ENCODE data around the gene LILRA6. TPM values are rescaled to one million over a fixed set of nuclear protein-coding genes. Genes with fewer than 3 reads are reported as not detected.

LILRA6 gene
- total and polyA plus RNA-seq, 2 of the 13 experiments (the other 11 are each of a cell fraction or from before 2014, with no cell fraction given): not detected

DNA sequence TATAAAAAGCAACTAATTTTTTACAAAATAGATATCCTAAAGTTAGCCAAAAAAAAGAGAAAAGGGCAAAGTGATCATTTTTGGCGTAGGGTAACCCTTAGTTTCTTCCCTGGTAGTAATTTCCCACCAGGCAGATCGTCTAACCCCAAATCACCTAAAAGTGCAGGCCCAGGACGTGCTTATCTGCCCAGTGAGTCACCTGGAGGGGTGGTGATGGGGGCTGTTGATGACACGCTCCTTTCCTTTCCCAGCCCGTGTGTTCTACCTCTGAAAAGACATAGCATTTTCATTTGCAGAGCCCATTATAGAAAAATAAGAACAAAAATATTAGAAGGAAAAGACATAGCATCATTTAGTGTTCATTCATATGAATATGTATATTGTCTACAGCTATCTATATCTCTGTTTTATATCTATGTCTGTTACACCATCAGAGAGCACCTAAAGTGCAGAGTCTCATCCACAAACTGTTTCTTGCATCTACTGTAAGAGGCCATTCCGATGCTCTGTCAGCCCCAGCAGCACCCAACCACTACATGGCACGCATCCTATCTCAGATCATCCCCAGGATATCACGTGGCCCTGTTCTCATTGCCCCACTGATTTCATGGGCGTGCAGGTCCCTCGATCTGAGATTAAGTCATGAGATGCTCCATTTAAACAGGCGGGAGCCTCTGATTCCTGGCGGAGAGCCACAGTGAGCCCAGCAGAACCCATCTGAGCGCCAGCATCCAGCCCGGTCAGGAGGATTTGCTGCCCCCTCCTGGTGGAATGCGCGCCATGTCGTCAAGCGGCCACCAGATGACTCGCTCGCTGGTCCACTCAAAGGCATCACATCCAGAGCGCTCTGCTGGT lies 11.3 kb downstream of the LILRA6 start (continued):
- TF ChIP-seq CBX5 (CRISPR knock-in tag; IDR thresholded peaks at IDR 0.05; ENCODE audit: borderline replicate concordance) (peak; percentile 77; the same call in 1 of the 2 replicates), ZSCAN12 (CRISPR knock-in tag; IDR thresholded peaks at IDR 0.05) (no peak), ZNF354B (CRISPR knock-in tag; IDR thresholded peaks at IDR 0.05) (no peak), HNRNPK (IDR thresholded peaks at IDR 0.05; ENCODE audit: low read depth, low read length, poor library complexity, severe bottlenecking) (no peak), ZNF230 (CRISPR knock-in tag; IDR thresholded peaks at IDR 0.05) (no peak), PLRG1 (conservative IDR thresholded peaks at IDR 0.05) (no peak), HOXA5 (CRISPR knock-in tag; IDR thresholded peaks at IDR 0.05) (no peak), REL (CRISPR knock-in tag; conservative IDR thresholded peaks at IDR 0.05) (peak; percentile 52; the same call in 1 of the 2 replicates), ZC3H4 (CRISPR knock-in tag; IDR thresholded peaks at IDR 0.05; ENCODE audit: borderline replicate concordance) (no peak), TCF7L2 (IDR thresholded peaks at IDR 0.05; ENCODE audit: low read depth, low read length) (no peak), PPARG (CRISPR knock-in tag; conservative IDR thresholded peaks at IDR 0.05) (no peak), KLF6 (CRISPR knock-in tag; IDR thresholded peaks at IDR 0.05) (no peak), THYN1 (CRISPR knock-in tag; IDR thresholded peaks at IDR 0.05; ENCODE audit: borderline replicate concordance, low read depth) (no peak), ZNF431 (CRISPR knock-in tag; IDR thresholded peaks at IDR 0.05; ENCODE audit: borderline replicate concordance, low read depth) (no peak; the same call in 1 of the 2 replicates), ZBTB20 (CRISPR knock-in tag; IDR thresholded peaks at IDR 0.05; ENCODE audit: borderline replicate concordance, low read depth) (no peak)
- TF ChIP-seq, protein P1, sequence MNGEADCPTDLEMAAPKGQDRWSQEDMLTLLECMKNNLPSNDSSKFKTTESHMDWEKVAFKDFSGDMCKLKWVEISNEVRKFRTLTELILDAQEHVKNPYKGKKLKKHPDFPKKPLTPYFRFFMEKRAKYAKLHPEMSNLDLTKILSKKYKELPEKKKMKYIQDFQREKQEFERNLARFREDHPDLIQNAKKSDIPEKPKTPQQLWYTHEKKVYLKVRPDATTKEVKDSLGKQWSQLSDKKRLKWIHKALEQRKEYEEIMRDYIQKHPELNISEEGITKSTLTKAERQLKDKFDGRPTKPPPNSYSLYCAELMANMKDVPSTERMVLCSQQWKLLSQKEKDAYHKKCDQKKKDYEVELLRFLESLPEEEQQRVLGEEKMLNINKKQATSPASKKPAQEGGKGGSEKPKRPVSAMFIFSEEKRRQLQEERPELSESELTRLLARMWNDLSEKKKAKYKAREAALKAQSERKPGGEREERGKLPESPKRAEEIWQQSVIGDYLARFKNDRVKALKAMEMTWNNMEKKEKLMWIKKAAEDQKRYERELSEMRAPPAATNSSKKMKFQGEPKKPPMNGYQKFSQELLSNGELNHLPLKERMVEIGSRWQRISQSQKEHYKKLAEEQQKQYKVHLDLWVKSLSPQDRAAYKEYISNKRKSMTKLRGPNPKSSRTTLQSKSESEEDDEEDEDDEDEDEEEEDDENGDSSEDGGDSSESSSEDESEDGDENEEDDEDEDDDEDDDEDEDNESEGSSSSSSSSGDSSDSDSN (CRISPR knock-in tag; IDR thresholded peaks at IDR 0.05): no peak; the same call in 1 of the 2 replicates
- TF ChIP-seq, protein P2, sequence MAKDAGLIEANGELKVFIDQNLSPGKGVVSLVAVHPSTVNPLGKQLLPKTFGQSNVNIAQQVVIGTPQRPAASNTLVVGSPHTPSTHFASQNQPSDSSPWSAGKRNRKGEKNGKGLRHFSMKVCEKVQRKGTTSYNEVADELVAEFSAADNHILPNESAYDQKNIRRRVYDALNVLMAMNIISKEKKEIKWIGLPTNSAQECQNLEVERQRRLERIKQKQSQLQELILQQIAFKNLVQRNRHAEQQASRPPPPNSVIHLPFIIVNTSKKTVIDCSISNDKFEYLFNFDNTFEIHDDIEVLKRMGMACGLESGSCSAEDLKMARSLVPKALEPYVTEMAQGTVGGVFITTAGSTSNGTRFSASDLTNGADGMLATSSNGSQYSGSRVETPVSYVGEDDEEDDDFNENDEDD (CRISPR knock-in tag; IDR thresholded peaks at IDR 0.05; ENCODE audit: borderline replicate concordance): peak; percentile 17; the same call in 1 of the 2 replicates
- TF ChIP-seq, protein P3, sequence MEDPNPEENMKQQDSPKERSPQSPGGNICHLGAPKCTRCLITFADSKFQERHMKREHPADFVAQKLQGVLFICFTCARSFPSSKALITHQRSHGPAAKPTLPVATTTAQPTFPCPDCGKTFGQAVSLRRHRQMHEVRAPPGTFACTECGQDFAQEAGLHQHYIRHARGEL (CRISPR knock-in tag; IDR thresholded peaks at IDR 0.05): no peak
- TF ChIP-seq, protein P4, sequence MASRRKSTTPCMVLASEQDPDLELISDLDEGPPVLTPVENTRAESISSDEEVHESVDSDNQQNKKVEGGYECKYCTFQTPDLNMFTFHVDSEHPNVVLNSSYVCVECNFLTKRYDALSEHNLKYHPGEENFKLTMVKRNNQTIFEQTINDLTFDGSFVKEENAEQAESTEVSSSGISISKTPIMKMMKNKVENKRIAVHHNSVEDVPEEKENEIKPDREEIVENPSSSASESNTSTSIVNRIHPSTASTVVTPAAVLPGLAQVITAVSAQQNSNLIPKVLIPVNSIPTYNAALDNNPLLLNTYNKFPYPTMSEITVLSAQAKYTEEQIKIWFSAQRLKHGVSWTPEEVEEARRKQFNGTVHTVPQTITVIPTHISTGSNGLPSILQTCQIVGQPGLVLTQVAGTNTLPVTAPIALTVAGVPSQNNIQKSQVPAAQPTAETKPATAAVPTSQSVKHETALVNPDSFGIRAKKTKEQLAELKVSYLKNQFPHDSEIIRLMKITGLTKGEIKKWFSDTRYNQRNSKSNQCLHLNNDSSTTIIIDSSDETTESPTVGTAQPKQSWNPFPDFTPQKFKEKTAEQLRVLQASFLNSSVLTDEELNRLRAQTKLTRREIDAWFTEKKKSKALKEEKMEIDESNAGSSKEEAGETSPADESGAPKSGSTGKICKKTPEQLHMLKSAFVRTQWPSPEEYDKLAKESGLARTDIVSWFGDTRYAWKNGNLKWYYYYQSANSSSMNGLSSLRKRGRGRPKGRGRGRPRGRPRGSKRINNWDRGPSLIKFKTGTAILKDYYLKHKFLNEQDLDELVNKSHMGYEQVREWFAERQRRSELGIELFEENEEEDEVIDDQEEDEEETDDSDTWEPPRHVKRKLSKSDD (CRISPR knock-in tag; IDR thresholded peaks at IDR 0.05; ENCODE audit: low read depth): no peak
- TF ChIP-seq, protein P5, sequence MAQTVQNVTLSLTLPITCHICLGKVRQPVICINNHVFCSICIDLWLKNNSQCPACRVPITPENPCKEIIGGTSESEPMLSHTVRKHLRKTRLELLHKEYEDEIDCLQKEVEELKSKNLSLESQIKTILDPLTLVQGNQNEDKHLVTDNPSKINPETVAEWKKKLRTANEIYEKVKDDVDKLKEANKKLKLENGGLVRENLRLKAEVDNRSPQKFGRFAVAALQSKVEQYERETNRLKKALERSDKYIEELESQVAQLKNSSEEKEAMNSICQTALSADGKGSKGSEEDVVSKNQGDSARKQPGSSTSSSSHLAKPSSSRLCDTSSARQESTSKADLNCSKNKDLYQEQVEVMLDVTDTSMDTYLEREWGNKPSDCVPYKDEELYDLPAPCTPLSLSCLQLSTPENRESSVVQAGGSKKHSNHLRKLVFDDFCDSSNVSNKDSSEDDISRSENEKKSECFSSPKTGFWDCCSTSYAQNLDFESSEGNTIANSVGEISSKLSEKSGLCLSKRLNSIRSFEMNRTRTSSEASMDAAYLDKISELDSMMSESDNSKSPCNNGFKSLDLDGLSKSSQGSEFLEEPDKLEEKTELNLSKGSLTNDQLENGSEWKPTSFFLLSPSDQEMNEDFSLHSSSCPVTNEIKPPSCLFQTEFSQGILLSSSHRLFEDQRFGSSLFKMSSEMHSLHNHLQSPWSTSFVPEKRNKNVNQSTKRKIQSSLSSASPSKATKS (CRISPR knock-in tag; IDR thresholded peaks at IDR 0.05): no peak

All from HepG2 (cell line).